Mammary epithelial cell (primary cell): ENCODE data around the gene NAA40.

Experiments
- EZH2 ChIP-seq: IDR thresholded peaks from 2 replicates; pipeline ENCODE4 v1.6.1; 2012; ENCODE audit warnings: low read length, inconsistent platforms, borderline replicate concordance
- TF ChIP-seq, protein P1 (sequence below), 2 donors: IDR thresholded peaks in 1 of 2; conservative IDR thresholded peaks in 1 of 2; 2 replicates each; pipeline ENCODE4 v1.5.1; 2011 to 2012; ENCODE audit warnings: inconsistent platforms in 2 of 2, low read length in 2 of 2, mild to moderate bottlenecking in 2 of 2, control low read depth in 1 of 2, low read depth in 1 of 2; ENCODE audit not compliant: insufficient read depth in 1 of 2; ENCODE audit errors: extremely low read depth in 1 of 2

DNA sequence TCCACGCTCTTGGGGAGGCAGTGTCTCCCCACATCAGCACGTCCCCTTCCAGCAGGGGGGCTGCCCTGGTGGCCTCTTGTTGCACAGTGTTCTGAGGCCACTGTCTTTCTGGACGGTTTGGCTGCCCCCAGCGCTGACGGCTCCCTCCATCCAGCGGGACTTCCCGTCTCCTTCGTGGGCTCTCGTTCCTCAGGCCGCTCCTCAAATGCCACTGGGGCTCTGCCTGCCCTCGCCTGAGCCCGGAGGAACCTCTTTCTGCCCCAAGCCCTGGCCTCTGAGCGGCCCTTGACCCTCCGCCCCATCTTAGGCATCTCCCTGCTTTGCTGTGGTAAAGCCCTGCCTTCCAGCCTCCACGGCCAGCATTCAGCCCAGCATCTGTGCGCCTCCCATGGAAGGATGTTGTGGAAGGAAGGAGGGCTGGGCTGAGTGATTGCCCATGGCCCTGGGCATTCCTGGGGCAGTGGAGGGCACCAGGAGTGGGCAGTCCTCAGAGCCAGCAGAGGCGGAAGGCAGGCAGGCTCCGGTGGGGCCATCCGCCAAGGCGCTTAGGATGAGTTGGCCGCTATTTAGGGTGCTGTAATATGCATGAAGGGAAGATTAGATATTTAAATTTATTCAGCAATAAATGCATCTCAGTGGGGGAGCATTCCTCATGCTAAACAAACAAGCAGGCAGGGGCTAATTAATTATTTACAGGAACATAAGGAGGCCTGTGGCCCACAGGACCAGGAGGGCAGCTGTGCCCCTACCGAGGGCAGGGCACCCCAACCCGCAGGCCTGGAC lies 65.2 kb downstream of the NAA40 start:
- TF ChIP-seq, protein P1, sequence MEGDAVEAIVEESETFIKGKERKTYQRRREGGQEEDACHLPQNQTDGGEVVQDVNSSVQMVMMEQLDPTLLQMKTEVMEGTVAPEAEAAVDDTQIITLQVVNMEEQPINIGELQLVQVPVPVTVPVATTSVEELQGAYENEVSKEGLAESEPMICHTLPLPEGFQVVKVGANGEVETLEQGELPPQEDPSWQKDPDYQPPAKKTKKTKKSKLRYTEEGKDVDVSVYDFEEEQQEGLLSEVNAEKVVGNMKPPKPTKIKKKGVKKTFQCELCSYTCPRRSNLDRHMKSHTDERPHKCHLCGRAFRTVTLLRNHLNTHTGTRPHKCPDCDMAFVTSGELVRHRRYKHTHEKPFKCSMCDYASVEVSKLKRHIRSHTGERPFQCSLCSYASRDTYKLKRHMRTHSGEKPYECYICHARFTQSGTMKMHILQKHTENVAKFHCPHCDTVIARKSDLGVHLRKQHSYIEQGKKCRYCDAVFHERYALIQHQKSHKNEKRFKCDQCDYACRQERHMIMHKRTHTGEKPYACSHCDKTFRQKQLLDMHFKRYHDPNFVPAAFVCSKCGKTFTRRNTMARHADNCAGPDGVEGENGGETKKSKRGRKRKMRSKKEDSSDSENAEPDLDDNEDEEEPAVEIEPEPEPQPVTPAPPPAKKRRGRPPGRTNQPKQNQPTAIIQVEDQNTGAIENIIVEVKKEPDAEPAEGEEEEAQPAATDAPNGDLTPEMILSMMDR (conservative IDR thresholded peaks at IDR 0.05 in 1 of 2, IDR thresholded peaks at IDR 0.05 in 1 of 2; ENCODE audit: extremely low read depth in 1 of 2, insufficient read depth in 1 of 2, low read depth in 1 of 2, low read length in 2 of 2): no peak
- no peak for TF ChIP-seq EZH2
